ENCODE results near the gene SETD4. TPM values are rescaled to one million over a fixed set of nuclear protein-coding genes. Genes with fewer than 3 reads are reported as not detected.

SETD4 gene
- total and polyA plus RNA-seq, 2 of the 13 experiments (the other 11 are each of a cell fraction or from before 2014, with no cell fraction given): 7.1 to 14.4 TPM

- CTCF ChIA-PET (ENCODE audit: low intra/inter-chr PET ratio, low total read pairs): no interaction called here
- no peak overlapping the region for H3K9ac ChIP-seq (ENCODE audit: insufficient read depth, low read depth, low read length)
- no peaks in the 10 kb centered on the region for H3K36me3 ChIP-seq (replicated peaks in 1 of 2; ENCODE audit: control insufficient read depth in 1 of 2, insufficient read depth in 2 of 2, low read length in 2 of 2)
- no peak overlapping the region for H3K4me2 ChIP-seq (ENCODE audit: low read depth, low read length)
- POLR2A ChIA-PET: no interaction called here
- intact Hi-C loops (cut with micrococcal nuclease; ENCODE audit: unreplicated experiment): no loop called here
- whole genome bisulfite sequencing (ENCODE audit: low lambda C conversion rate): 51% methylated on average over 3 of the region's 3 CpGs
- no peaks in the 10 kb centered on the region for H4K20me1 ChIP-seq (ENCODE audit: insufficient read depth, low read length)
- H3K9me3 ChIP-seq (ENCODE audit: low read length): no peaks in the 10 kb centered on the region
- TF ChIP-seq ZNF253 (CRISPR knock-in tag; IDR thresholded peaks at IDR 0.05; ENCODE audit: borderline replicate concordance) (no peak), CREB1 (IDR thresholded peaks at IDR 0.05) (no peak), CREB1 (CRISPR knock-in tag; IDR thresholded peaks at IDR 0.05) (no peak), DMAP1 (CRISPR knock-in tag; IDR thresholded peaks at IDR 0.05) (no peak), ZNF317 (CRISPR knock-in tag; IDR thresholded peaks at IDR 0.05) (no peak), YEATS2 (CRISPR knock-in tag; IDR thresholded peaks at IDR 0.05; ENCODE audit: borderline replicate concordance) (no peak), MIER2 (CRISPR knock-in tag; IDR thresholded peaks at IDR 0.05) (no peak), ISX (CRISPR knock-in tag; conservative IDR thresholded peaks at IDR 0.05) (no peak), ZNF891 (CRISPR knock-in tag; IDR thresholded peaks at IDR 0.05) (no peak), HMG20A (CRISPR knock-in tag; IDR thresholded peaks at IDR 0.05; ENCODE audit: borderline replicate concordance) (no peak), RFX3 (CRISPR knock-in tag; IDR thresholded peaks at IDR 0.05) (no peak), ETV5 (CRISPR knock-in tag; IDR thresholded peaks at IDR 0.05; ENCODE audit: borderline replicate concordance) (no peak), NBN (conservative IDR thresholded peaks at IDR 0.05) (no peak), TEF (CRISPR knock-in tag; IDR thresholded peaks at IDR 0.05) (no peak), NFKBIZ (CRISPR knock-in tag; IDR thresholded peaks at IDR 0.05) (no peak), LRRFIP1 (CRISPR knock-in tag; conservative IDR thresholded peaks at IDR 0.05) (no peak), ZNF713 (CRISPR knock-in tag; IDR thresholded peaks at IDR 0.05) (no peak)
- ATAC-seq (no peak), DNase-seq (ENCODE audit: low spot score) (no peak), FAIRE-seq (no peak)
- in situ Hi-C loops (cut with HindIII; ENCODE audit: extremely low pct_ligation_motif_present, low pct_unique_long_range_greater_than_20kb): no loop called here
- peaks cover 0 to 5% of the 10 kb centered on the region in 2 experiments; a peak in 2 of 5 replicates for H3K27me3 ChIP-seq (ENCODE audit: control insufficient read depth in 1 of 2, insufficient read depth in 2 of 2, low read length in 2 of 2)
- no peaks in the 10 kb centered on the region for H3K79me2 ChIP-seq (ENCODE audit: insufficient read depth, low read length)
- BruUV-seq (replicated peaks): no TSS peak
- H3K27ac ChIP-seq (ENCODE audit: extremely low read length, insufficient read depth, low read length): no peak overlapping the region
- H3K4me1 ChIP-seq (ENCODE audit: insufficient read depth, low read length): no peaks in the 10 kb centered on the region
- no peak overlapping the region for H3K4me3 ChIP-seq (replicated peaks in 1 of 3; ENCODE audit: insufficient read depth in 1 of 3, low read depth in 2 of 3, low read length in 3 of 3)
- H2AFZ ChIP-seq (ENCODE audit: low read length): no peak overlapping the region
Measured at GRCh38 chr21:36099000-36099399, 38.7 kb upstream of the SETD4 start.

Data from HepG2 (cell line).